LoVo (cell line): ENCODE results near the gene TCFL5.

Experiments used
- DNase-seq: peaks from one replicate; pipeline ENCODE4 v3.0.0-alpha.2; 2016; ENCODE audit warnings: low spot score

The TCFL5 gene

DNA sequence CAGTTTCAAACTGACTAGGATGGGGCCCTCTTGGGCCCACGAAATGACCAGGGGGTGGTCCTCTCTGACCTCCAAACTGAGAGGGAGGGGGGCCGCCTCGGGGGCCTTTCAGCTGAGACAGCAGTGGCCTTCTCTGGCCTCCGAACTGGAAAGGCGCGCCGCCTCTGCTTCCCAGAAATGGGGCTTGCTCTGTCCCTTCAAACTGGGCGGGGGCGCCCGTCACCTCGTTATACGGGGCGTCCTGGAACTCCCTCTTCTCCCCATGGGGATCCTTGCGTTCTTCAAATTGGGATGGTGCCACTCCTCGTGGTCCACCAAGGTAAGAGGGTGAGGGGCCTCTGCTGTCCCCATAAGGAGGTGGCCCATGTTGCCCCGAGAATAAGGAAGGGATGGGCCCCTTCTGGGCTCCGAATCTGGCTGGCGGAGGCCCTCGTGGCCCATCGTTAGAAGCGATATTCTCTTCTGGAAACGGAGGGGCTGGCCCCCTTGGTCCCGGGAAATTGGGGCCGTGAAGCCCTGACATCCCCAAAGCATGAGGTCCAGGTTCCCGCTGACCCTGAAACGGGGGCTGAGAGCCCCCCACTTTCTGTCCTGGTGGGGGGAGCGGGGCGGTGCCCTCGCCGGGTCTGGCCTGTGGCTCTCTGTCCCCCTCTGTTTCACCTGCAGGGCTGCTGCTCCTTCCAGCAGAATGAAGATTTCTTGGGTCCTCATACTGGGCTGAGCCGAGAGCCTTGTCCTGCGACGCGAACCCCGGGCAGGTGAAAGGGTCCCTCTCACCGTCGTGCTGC is 18.7 kb upstream of the TCFL5 start:
- DNase-seq: no peak

DNA sequence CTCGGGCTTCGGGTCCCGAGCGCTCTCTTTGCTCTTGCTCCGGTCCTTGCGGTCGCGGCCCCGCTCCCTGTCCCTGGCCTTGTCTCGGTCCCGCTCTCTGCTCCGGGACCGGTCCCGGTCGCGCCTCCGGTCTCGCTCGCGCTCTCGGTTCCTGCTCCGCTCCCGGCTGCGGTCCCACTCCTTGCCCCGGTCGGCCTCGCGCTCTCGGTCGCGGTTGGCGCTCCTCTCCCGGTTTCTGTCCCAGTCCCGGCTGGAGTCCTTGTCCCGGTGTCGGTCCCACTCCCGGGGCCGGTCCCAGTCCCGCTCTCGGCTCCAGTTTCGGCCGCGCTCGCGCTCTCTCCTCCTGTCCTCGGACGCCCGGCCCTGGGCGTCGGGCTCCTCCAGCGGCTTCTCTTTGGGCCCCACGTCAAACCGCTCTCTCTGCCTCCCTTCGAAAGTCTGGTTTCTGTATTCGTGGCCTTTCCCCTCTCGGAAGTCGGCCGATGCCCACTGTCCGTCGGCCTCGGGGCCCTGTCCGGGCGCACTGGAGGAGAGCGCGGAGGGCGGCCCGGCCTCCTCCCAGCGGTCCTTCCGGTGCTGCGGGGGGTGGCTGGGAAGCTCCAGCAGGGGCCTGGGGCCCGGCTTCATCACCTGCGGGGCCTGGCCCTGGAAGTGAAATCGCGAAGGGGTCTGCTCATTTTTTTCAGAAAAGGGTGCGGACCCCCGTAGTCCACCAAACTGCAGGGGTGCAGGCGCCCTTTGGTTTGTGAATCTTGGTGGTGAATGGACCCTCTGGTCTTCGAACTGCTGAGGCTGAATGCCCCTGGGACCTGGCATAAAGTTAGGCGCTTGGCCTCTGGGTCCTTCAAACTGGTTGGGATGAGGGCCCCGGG is 17.9 kb upstream of the TCFL5 start:
- DNase-seq: no peak

DNA sequence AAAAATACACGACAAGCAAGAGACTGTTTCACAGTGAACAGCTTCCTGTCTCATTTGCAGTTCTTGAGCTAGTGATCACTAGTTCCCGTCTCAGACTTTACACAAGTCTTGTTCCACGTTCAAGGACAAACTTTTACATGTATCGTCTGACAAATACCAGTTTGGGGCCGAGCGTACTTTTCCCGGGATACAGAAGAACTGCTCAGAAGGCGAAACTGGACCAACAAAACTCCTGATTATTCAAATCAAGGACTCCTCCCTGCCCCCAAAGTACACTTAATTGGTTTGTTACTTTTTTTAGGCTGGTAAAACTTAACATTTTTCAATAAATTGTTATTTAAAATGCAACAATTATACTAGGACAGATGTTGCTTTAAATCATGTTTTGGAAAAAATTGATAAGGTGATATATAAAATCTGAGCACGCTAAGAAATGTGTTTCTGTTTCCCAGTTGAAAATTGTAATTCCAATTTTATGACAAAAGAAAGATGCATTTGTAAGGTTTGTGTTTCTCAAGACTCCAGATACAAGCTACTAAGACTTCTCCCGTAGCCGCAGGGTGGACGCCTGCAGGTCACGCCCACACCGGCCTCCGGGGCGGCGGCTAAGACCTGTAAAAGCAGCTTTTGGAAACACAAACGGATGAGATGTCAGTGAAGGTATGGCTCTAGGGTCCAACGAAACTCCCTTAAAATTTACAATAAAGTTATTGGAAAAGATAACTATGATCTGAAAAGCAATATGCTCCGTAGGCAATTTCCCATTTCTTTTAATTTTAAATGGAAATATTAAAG is 16.8 kb upstream of the TCFL5 start:
- no peak for DNase-seq

DNA sequence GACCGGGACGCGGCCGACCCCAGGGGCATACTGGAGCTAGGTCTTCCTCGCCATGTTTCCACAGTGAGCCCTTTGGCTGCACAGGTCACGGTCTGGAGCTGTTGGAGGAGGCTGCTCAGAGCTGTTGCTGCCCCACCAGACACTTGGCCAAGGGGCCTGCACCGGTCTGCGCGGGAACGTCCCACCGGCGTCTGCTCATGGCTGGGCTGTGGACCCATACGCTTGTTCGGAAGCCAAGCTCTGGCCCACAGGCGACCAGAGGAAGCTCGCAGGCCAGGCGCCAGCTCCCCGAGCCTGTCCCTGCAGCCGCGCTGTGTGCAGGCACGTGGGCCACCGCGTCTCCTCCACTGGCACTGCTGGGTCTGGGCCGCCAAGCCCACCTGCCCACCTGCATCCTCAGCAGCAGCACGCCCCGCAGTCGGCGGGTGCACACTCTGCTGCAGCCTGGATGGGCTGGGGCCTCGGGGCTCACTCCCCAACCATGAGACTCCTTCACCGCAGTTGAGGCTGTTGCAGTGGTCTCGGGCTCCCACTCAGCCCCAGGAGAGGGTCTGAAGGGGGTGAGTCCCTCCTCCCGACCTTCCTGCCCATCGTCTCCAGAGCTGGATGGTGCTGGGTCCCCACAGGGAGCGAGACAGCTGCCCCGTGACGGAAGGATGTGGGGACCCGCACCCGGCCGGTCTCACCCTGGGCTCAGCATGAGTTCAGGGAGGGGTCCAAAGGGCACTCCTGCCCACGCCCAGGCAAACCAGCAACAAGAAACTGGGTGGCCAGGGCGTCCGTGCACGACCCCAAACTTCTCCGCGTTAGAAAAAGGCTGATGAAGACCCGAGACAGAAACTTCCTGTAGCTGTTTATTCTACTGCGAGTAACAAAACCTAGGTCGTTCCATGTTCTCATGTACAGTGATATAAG is 15.5 kb upstream of the TCFL5 start:
- DNase-seq: no peak

DNA sequence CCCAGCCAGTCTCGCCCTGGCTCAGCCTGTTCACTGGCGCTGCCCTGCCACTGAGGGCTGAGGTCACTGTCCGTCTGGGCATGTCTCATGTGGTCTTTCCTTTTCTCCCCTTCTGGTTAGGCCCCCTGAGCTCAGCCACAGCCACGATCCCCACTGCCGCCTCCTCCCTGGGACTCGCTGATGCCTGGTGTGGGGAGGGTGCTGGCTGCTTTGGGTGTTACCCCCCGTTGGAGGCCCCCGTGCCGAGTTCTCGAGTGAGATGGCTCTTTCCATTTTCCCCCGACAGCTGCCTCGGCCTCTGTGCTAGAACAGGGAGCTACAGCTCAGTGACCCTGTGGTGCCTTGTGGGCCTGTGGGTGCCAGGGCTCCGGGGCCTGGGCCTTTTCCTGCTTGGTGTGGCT is 14.9 kb upstream of the TCFL5 start:
- DNase-seq: no peak

DNA sequence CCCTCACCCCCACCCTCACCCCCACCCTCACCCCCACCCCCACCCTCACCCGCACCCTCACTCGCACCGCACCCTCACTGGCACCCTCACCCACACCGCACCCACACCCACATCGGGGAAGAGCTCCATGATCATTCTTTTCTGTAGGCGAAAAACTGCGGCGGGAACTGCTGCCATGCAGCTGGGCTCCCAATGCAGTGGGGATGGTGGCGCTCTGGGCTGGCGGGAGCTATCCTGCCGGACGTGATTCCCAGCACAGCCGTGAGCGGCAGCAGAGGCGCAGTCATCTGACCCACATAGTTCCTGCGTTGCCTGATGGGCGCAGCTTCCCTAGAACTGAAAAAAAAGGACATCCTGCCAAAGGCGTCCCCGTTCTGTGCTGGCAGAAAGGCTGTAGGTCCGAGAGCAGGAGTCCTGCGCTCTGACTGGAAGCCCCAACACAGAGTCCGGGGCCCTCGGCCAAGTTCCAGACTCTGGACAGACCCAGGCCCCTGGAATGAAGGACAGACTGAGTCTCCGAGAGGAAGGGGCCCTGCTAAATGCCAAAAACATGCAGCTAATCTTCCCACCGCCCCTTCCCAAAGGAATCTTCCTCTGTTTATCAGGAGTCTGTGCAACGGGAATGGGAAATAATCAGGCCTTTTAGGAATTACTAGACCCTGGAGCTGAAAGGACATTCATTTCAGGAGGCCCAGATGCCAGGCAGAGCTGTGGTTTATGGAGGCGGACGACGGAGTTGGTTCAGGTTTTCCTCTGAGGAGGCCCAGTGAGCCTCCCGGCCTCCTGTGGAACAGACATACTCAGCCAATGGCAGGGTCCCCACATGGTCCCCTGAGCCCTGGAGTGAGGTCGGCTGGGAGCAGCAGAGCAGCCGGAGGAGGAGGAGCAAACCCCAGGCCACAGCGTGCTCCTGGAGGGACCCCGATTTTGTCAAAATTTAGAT is 14.1 kb upstream of the TCFL5 start:
- peak; percentile 81 for DNase-seq

DNA sequence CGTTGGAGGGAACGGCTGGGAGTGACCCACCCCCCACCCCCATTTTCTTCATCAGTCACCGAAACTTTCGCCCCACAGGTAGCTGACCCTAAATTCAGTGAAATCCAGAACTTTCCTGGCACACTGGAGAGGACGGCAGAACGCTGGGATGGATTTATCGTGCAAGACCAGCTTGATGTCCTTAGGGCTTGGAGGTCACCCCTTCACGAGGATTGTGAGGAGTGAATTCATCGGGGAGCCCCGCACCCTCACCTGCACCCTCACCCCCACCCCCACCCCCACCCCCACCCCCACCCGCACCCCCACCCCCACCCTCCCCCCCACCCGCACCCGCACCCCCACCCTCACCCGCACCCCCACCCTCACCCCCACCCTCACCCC is 13.3 kb upstream of the TCFL5 start:
- DNase-seq: no peak

DNA sequence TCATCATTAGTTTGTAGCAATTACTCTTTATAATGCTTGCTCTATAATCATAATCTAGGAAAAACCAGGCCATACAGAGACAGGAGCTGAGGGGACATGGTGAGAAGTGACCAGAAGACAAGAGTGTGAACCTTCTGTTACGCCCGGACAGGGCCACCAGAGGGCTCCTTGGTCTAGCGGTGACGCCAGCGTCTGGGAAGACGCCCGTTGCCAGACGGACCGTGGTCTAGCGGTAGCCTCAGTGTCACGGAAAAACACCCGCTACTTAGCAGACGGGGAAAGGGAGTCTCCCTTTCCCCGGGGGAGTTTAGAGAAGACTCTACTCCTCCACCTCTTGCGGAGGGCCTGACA is 12.0 kb upstream of the TCFL5 start:
- peak; percentile 43 for DNase-seq

DNA sequence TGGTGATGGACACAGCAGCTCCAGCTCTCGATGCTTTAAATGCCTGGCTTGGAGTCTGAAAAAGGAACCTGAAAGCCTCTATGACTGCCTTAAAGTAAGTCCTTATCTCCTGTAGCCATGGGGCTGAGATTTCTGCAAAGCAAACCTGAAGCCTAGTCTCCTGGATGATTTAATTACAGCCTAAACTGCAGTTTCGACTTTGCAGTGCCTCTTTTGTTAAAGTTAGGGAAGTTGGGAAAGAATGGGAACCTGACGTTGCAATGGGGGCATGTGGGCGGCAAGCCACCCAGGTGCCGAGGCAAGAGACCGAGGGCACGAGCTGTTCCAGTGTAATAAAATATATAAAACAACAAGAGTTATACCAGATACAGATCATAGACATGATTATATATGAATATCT is 11.7 kb upstream of the TCFL5 start:
- DNase-seq: no peak

DNA sequence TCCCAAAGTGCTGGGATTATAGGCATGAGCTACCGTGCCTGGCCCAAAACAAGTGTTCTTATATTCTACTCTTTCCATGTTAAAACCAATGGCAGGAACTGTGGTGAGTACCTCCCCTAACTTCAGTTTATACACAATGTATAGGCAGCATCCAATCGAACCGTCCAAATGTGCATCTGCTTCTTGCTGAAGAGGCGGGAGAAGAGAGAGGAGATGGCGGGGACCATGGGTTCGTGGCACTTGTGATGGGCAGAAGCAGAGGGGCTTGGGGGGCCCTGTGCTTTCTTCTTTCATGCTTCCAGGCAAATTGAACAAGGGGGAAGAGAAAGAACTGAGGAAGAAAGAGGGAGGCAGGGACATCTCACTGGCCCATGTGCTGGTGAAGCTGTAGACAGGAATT is 11.2 kb upstream of the TCFL5 start:
- DNase-seq: no peak

DNA sequence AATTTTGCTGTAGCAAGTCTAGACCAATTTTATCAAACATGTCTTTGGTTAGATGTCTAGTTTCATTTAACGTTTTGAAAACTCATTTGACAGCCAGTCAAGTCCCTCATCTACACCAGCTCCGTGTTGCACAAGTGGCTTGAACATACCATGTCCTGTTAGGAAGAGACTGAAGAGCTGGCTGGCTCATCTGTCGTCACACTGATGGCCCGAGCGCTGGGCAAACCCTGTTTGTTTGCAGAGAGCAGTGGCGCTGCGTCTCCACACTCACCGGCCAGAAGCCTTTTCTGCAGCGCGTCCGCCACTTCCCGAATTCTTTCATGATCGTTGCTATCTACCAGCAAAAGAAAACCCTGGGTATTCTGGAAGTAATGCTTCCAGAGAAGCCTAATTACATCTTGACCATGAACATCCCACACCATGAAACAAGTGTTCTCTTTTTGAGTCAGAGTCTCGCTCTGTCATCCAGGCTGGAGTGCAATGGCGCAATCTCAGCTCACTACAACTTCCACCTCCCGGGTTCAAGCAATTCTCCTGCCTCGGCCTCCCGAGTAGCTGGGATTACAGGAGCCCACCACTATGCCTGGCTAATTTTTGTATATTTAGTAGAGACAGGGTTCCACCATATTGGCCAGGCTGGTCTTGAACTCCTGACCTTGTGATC is 10.7 kb upstream of the TCFL5 start:
- DNase-seq: no peak

DNA sequence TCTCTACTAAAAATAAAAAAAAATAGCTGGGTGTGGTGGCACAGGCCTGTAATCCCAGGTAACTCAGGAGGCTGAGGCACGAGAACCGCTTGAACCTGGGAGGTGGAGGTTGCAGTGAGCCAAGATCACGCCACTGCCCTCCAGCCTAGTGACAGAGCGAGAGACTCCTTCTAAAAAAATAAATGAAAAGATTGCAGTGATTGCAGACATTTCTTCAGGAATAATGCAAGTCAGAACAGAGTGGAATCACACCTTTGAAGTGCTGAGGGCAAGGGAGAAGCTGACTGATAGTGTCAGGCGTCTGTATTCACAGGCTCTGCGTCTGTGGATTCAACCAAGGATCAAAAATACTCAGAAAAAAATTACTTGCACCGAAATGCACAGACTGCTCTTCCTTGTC is 2.6 kb upstream of the TCFL5 start:
- no peak for DNase-seq

DNA sequence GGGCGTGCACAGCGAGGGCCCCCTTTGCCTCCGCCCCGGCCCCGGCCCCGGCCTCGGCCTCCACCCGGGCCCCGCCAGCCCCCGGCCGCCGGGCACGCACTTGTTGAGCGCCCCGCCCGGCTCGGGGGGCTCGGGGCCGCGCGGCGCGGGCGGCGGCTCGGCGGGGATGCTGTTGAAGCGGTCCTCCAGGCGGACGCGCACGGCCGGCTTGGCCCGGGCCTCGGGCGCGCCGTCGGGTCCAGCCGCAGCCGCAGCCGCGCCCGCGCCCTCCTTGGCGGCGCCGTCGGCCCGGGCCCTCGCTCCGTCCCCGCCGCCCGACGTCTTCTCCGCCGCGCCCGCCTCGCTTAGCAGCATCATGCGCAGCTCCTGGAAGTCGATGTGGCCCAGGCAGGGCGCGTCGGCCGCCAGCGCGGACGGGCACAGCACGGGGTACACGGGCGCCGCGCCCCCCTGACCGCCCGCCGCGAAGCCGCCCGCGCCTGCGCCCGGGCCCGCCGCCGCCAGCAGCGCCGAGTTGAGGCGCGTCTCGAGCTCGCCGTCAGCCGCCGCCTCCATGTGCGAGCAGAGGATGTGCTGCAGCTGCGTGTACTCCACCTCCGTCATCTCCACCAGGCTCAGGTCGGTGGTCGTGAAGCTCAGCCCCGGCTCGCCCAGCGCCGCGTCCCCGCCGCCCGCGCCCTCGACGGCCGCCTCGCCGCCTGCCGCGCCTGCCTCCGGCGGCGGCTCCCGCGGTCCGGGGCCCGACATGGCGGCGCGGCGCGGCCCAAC is 514 bp downstream of the TCFL5 start:
- DNase-seq: peak; percentile 29

DNA sequence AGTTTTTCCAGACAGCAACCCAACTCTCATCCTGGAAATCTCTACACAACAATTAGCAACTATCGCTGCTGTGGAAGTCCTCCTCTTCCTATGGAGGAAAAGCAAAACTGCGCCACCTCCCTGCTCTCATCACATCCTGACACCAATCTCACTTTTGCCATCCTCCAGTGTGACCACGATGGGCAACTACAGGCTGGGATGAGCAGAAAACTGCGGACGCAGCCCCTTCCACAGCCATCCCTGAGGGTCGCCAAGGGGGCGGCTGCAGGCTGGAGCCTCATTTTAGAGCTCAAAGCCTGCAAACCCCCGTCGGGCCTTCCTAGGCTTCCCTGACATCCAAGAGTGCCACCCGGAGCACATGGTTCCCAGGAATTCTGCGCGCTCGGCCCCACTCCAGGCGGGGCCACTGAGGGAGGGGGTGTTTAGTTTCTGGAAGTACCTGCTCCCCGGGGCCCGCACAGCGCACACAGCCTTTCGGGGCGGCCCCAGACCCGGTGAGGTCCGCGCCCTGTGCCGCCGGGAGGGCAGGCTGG is 1.2 kb downstream of the TCFL5 start:
- no peak for DNase-seq

DNA sequence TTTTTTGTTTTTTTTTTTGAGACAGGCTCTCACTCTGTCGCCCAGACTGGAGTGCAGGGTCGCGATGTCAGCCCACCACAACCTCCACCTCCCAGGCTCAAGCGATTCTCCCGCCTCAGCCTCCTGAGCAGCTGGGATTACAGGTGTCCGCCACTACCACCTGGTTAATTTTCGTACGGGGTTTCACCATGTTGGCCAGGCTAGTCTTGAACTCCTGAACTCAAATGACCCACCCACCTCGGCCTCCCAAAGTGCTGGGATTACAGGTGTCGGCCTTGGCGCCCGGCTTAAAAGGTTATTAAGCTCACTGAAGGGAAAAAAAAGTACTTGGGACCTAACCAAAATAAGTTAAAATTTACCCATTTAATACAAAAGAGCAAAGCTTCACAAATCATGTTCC is 1.9 kb downstream of the TCFL5 start:
- no peak for DNase-seq

DNA sequence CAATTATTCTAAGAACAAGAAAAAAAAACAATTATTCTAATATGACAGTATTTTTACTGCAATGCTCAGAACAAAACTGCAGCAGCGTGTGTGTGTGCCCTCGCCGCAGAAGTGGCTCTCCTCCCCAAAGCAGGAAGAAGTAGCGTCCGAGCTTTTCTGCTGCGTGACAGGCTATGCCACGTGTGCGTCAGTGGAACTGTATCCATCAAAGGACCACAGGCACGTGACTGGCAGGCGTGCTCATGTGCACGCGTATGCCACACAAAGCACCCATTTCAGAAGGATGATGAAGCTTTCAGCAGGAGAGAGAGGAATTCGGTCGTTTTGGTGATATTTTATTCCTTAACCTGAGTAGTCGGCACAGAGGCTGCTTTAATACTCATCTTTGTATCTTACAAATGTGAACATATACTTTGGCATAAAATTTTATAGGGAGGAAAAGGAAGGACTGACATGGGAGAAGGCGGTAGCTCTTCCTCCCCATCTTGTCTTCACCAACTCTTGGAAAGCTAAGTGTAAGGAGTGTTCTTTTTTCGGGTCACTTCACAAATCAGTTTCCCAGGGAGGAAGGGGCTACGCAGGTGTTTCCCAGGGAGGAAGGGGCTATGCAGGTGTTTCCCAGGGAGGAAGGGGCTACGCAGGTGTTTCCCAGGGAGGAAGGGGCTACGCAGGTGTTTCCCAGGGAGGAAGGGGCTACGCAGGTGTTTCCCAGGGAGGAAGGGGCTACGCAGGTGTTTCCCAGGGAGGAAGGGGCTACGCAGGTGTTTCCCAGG is 3.4 kb downstream of the TCFL5 start:
- DNase-seq: no peak

DNA sequence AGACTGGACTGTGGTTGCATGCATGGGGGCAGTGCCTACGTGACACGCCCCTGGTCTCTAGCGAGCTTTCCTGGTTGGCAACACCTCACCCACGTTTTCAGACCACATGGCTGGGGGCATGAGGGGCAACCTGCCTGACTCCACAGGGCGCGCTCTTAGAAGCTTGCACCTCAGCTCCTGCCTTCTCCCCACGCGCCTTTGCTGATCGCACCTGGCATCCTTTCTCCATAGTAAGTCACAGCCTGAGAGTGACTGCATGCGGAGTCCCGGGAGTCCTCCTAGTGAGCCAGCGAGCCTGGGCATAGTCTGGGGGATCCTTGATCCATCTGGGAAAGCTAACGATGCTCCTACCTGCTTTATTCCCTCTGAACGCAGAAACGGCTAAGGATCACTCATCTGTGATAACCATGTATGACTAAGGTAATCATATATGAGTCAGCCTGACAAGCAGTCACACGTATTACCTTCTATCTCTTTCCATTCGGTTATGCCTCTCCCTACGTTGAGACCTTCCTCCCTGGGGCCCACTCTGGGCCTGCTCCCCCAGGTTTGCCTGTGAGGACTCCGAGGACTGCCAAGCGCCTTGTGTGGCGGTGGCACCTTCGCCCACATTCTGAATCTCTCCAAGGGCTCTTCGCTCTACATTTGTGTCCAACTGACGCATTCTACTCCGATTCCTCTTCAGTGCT is 4.5 kb downstream of the TCFL5 start:
- DNase-seq: no peak

DNA sequence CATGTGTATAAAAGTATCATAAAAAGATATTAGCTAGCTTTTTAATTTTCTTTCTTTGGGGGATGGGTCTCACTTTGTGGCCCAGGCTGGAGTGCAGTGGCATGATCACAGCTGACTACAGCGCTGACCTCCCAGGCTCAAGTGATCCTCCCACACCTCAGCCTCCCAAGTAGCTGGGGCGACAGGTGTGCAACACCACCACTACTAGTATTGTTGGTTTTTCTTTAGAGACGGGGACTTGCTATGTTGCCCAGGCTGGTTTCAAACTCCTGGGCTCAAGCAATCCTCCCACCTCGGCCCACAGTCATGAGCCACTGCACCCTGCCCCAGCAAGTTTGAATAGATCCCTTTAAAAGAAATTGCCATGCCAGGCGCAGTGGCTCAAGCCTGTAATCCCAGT is 6.5 kb downstream of the TCFL5 start:
- DNase-seq: no peak
